Mesendoderm (in vitro differentiated cells): ENCODE measurements around the gene LEKR1.
A peak's percentile ranks its signal among the peaks of the same experiment; 100 is the strongest.

Experiments used
- DNase-seq: peaks from one replicate; pipeline ENCODE4 v3.0.0; 2013
- H2AK5ac ChIP-seq: 2 replicates; pipeline ENCODE4 v1.6.1; 2013; ENCODE audit warnings: low read length, inconsistent platforms
- H2BK120ac ChIP-seq: 2 replicates; pipeline ENCODE4 v1.6.1; 2013; ENCODE audit warnings: low read depth, mild to moderate bottlenecking, low read length, moderate library complexity, mixed read lengths
- H2BK15ac ChIP-seq: replicated peaks from 2 replicates; pipeline ENCODE4 v1.6.1; 2013; ENCODE audit warnings: low read depth, mild to moderate bottlenecking, moderate library complexity
- H2BK5ac ChIP-seq: 2 replicates; pipeline ENCODE4 v1.6.1; 2013; ENCODE audit warnings: low read length, inconsistent platforms
- H3K18ac ChIP-seq: 2 replicates; pipeline ENCODE4 v1.6.1; 2013; ENCODE audit warnings: mild to moderate bottlenecking, low read length, mixed read lengths
- H3K23ac ChIP-seq: one replicate; pipeline ENCODE4 v1.6.1; 2013; ENCODE audit warnings: low read length
- H3K27ac ChIP-seq: 2 replicates; pipeline ENCODE4 v1.5.1; 2013; ENCODE audit warnings: low read depth, mild to moderate bottlenecking, inconsistent platforms, low read length, moderate library complexity
- H3K27me3 ChIP-seq: 2 replicates; pipeline ENCODE4 v1.6.1; 2013; ENCODE audit warnings: low read length, control low read depth, mild to moderate bottlenecking, inconsistent platforms; ENCODE audit not compliant: insufficient read depth, poor library complexity
- H3K36me3 ChIP-seq: 2 replicates; pipeline ENCODE4 v1.6.1; 2013; ENCODE audit warnings: low read length, inconsistent platforms; ENCODE audit not compliant: control insufficient read depth, insufficient read depth
- H3K4ac ChIP-seq: one replicate; pipeline ENCODE4 v1.6.1; 2013; ENCODE audit warnings: low read depth, mild to moderate bottlenecking, low read length, moderate library complexity
- H3K4me1 ChIP-seq: 2 replicates; pipeline ENCODE4 v1.6.1; 2013; ENCODE audit warnings: low read depth, low read length, inconsistent platforms; ENCODE audit not compliant: control insufficient read depth
- H3K4me2 ChIP-seq: 2 replicates; pipeline ENCODE4 v1.6.1; 2013; ENCODE audit warnings: low read length
- H3K4me3 ChIP-seq: 2 replicates; pipeline ENCODE4 v1.5.1; 2013; ENCODE audit warnings: mild to moderate bottlenecking, low read length
- H3K56ac ChIP-seq: one replicate; pipeline ENCODE4 v1.6.1; 2013; ENCODE audit warnings: low read length
- H3K79me1 ChIP-seq: 2 replicates; pipeline ENCODE4 v1.6.1; 2013; ENCODE audit warnings: low read length, inconsistent platforms
- H3K79me2 ChIP-seq: 2 replicates; pipeline ENCODE4 v1.6.1; 2013; ENCODE audit warnings: mild to moderate bottlenecking, low read length; ENCODE audit not compliant: control insufficient read depth, insufficient read depth
- H3K9ac ChIP-seq: 2 replicates; pipeline ENCODE4 v1.6.1; 2013; ENCODE audit warnings: low read length, inconsistent platforms
- H4K5ac ChIP-seq: one replicate; pipeline ENCODE4 v1.6.1; 2013; ENCODE audit warnings: low read length
- H4K8ac ChIP-seq: one replicate; pipeline ENCODE4 v1.6.1; 2013; ENCODE audit warnings: low read depth, mild to moderate bottlenecking, control low read depth, low read length, moderate library complexity
- WGBS: extraction: QIAGEN DNeasy Blood & Tissue Kit; methylation state at CpG from one replicate; pipeline ENCODE4 v1.1.7; 2013; ENCODE audit warnings: low lambda C conversion rate, missing lambda C conversion rate; ENCODE audit not compliant: insufficient coverage; ENCODE audit errors: extremely low coverage; 5-methylcytosine and 5-hydroxymethylcytosine counted together

LEKR1 gene

GRCh38 chr3:157059181-157059580 lies 233.0 kb downstream of the LEKR1 start:
- Histone ChIP-seq H3K4me3 (no peak overlapping the region), H3K4me1 (no peaks in the 10 kb centered on the region), H3K27ac (no peak overlapping the region), H2AK5ac (no peak overlapping the region), H4K5ac (no peak overlapping the region), H2BK15ac (no peak overlapping the region), H3K4ac (no peak overlapping the region), H3K18ac (no peak overlapping the region), H3K4me2 (no peak overlapping the region), H3K36me3 (no peaks in the 10 kb centered on the region), H3K23ac (no peak overlapping the region), H3K56ac (no peak overlapping the region), H2BK5ac (no peak overlapping the region), H3K79me1 (no peaks in the 10 kb centered on the region), H3K9ac (no peak overlapping the region), H3K79me2 (no peaks in the 10 kb centered on the region), H3K27me3 (no peaks in the 10 kb centered on the region), H2BK120ac (no peak overlapping the region), H4K8ac (no peak overlapping the region)
- WGBS: no CpG with 5 or more reads among the region's 1 CpG
- no peak for DNase-seq

- Histone ChIP-seq H3K79me2 (no peaks in the 10 kb centered on the region), H3K4ac (no peak overlapping the region), H3K36me3 (no peaks in the 10 kb centered on the region), H3K27me3 (no peaks in the 10 kb centered on the region), H3K56ac (no peak overlapping the region), H2BK15ac (no peak overlapping the region), H2BK120ac (no peak overlapping the region), H3K18ac (no peak overlapping the region), H3K4me2 (no peak overlapping the region), H3K27ac (no peak overlapping the region), H3K23ac (no peak overlapping the region), H2AK5ac (no peak overlapping the region), H3K4me1 (peaks cover 4% of the 10 kb centered on the region), H3K4me3 (no peak overlapping the region), H3K9ac (no peak overlapping the region), H4K8ac (no peak overlapping the region), H3K79me1 (no peaks in the 10 kb centered on the region), H4K5ac (no peak overlapping the region), H2BK5ac (no peak overlapping the region)
- no peak for DNase-seq
Observed at GRCh38 chr3:157059661-157060060, 233.5 kb downstream of the LEKR1 start.

- DNase-seq: no peak
- no CpG with 5 or more reads among the region's 1 CpG for WGBS
Observed at GRCh38 chr3:157061265-157061664, 235.1 kb downstream of the LEKR1 start.

GRCh38 chr3:157063469-157063868 lies 237.3 kb downstream of the LEKR1 start:
- H3K79me2 ChIP-seq: no peaks in the 10 kb centered on the region
- H3K18ac ChIP-seq: no peak overlapping the region
- H3K9ac ChIP-seq: no peak overlapping the region
- no peaks in the 10 kb centered on the region for H3K36me3 ChIP-seq
- H2BK5ac ChIP-seq: no peak overlapping the region
- no peaks in the 10 kb centered on the region for H3K79me1 ChIP-seq
- H4K5ac ChIP-seq: no peak overlapping the region
- no peak overlapping the region for H2AK5ac ChIP-seq
- H3K23ac ChIP-seq: no peak overlapping the region
- no peak overlapping the region for H3K27ac ChIP-seq
- DNase-seq: no peak
- H3K4me1 ChIP-seq: peaks cover 13% of the 10 kb centered on the region
- H2BK15ac ChIP-seq: no peak overlapping the region
- H3K27me3 ChIP-seq: no peaks in the 10 kb centered on the region
- no peak overlapping the region for H2BK120ac ChIP-seq
- H4K8ac ChIP-seq: no peak overlapping the region
- no peak overlapping the region for H3K4ac ChIP-seq
- WGBS: no CpG with 5 or more reads among the region's 5 CpGs
- H3K56ac ChIP-seq: no peak overlapping the region
- H3K4me2 ChIP-seq: no peak overlapping the region
- H3K4me3 ChIP-seq: no peak overlapping the region

More at GRCh38 chr3:157061265-157061664, 235.1 kb downstream of the LEKR1 start:
- Histone ChIP-seq H3K4ac (no peak overlapping the region), H3K79me1 (no peaks in the 10 kb centered on the region), H2BK15ac (no peak overlapping the region), H3K4me2 (no peak overlapping the region), H3K79me2 (no peaks in the 10 kb centered on the region), H4K8ac (no peak overlapping the region), H3K23ac (no peak overlapping the region), H3K27ac (no peak overlapping the region), H3K18ac (no peak overlapping the region), H3K9ac (no peak overlapping the region), H2AK5ac (no peak overlapping the region), H2BK120ac (no peak overlapping the region), H2BK5ac (no peak overlapping the region), H3K56ac (no peak overlapping the region), H3K4me1 (peaks cover 13% of the 10 kb centered on the region), H4K5ac (no peak overlapping the region), H3K36me3 (no peaks in the 10 kb centered on the region), H3K4me3 (no peak overlapping the region), H3K27me3 (no peaks in the 10 kb centered on the region)

- Histone ChIP-seq H3K36me3 (no peaks in the 10 kb centered on the region), H3K23ac (no peak overlapping the region), H3K4me2 (no peak overlapping the region), H3K79me1 (no peaks in the 10 kb centered on the region), H2BK5ac (no peak overlapping the region), H3K4ac (no peak overlapping the region), H3K4me3 (no peak overlapping the region), H2BK15ac (no peak overlapping the region), H3K27ac (no peak overlapping the region), H2BK120ac (no peak overlapping the region), H4K8ac (no peak overlapping the region), H3K56ac (no peak overlapping the region), H3K9ac (no peak overlapping the region), H3K27me3 (no peaks in the 10 kb centered on the region), H3K79me2 (no peaks in the 10 kb centered on the region), H3K4me1 (peaks cover 13% of the 10 kb centered on the region), H3K18ac (no peak overlapping the region), H2AK5ac (no peak overlapping the region), H4K5ac (no peak overlapping the region)
- no CpG with 5 or more reads among the region's 2 CpGs for WGBS
- DNase-seq: no peak
Observed at GRCh38 chr3:157063926-157064325, 237.8 kb downstream of the LEKR1 start.

- Histone ChIP-seq H4K5ac (no peak overlapping the region), H3K18ac (no peak overlapping the region), H3K36me3 (no peaks in the 10 kb centered on the region), H3K4me3 (no peak overlapping the region), H3K79me2 (no peaks in the 10 kb centered on the region), H2BK120ac (no peak overlapping the region), H3K79me1 (no peaks in the 10 kb centered on the region), H3K27me3 (no peaks in the 10 kb centered on the region), H3K4ac (peak overlapping the region; percentile 48), H3K27ac (no peak overlapping the region), H2BK5ac (peak overlapping the region; percentile 79), H4K8ac (no peak overlapping the region), H3K4me2 (no peak overlapping the region), H3K56ac (peak overlapping the region; percentile 30), H2BK15ac (no peak overlapping the region), H2AK5ac (peak overlapping the region; percentile 37), H3K9ac (no peak overlapping the region), H3K23ac (no peak overlapping the region), H3K4me1 (peaks cover 13% of the 10 kb centered on the region)
- no CpG with 5 or more reads among the region's 7 CpGs for WGBS
- peak; percentile 18 for DNase-seq
Observed at GRCh38 chr3:157064402-157064801, 238.2 kb downstream of the LEKR1 start.
